Activated gamma-delta T cell (primary cell): ENCODE results near the gene REEP1.
"Not testable (repeated sequence)": the region's sequence is repeated elsewhere in the genome, so short reads cannot be mapped to it uniquely, and the experiment has no call there.

Experiments
- DNase-seq: peaks from one replicate; lab custom pipeline; 2025; lab: John Stamatoyannopoulos, UW

REEP1 gene

DNA sequence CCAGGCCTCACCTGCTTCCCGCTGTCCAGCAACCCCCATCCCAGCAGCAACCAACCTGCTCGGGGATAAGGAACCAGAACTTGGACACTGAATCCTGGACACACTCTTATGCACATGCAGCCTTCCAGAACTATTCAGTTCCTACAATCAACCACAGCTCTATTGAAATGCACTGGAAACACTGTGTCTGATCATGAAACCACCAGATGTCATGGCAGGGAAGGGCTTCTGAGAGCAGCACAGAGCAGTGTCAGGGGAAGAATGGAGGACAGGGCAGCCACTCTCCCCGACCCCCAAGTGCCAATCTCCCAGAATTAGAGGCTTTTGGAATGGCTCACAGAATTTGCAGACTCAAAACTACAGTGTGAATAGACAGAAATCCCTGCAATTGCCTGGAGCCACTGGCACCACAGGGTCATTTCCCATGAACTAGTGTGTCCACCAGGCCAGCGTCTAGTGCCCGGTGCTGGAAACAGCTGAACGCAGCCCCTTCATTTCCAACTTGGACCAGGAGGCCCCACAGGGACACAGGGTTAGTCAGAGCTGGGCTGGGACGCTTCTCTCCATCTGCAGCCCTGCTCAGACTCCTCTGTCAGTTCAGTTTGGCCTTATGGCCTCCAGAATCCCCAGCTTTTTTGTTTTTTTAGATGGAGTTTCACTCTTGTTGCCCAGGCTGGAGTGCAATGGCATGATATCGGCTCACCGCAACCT is 112.6 kb downstream of the REEP1 start:
- DNase-seq = no peak

DNA sequence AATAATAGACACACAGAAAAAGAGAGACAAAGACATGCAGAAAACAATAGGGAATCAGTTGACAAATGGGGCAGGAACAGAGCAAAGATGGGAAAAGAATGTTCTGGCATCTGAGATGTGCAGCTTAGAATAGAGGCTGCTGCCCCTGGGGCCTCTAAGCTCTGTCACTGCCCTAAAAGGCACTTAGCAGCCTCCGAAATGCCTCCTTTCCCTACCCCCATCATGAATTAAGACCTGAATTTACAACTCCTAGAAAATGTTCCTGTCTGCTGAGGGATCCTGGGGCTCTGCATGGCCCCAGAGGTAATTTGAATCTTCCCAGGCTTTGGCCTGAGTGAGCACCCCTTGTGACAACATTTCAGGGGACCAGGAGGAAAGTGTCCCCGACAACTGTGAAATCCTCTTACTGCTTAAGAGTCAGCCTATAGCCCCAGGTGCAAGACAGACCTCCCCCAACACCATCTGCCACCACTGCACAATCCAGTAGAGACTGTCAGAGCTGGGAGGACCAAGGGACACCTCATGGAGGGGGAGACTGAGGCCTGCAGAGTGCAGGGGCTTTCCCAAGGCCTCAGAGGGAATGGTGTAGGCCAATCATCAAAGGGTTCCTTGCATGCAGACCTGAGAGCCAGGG is 113.4 kb downstream of the REEP1 start:
- no peak for DNase-seq

DNA sequence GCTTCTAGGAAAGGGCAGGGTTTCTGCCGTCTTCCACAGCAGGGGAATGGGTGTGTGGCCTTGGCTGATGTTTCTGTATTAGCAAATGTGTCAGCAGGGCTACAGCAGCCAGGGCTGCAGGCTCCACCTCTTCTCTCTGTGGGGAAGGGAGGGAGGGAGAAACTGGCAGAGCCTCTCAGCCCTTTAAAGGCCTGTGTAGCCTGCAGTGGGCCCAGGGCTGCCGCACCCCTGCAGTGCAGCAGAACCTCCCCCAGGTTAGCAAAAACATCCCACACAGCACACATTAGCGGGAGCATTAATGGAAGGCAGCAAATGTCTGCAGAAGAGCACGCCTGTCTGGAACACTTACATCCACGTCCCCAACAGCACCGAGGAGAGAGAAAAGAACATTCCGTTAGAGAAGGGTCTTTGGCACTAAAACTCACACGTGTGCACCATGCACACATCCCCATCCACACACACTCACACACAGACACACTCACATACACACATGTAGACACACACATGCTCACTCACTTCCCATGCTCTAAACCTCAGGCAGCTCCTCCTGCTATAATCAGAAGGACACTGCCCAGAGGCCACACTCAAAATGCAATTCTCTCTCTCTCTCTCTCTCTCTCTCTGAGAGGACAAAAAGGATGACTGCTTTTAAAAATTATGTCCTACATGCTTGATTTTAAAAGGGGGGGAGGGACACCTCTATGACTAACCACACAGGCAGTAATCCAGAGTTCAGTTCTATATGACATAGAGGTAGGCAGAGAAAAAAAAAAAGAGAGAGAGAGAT is 114.1 kb downstream of the REEP1 start:
- DNase-seq = no peak

DNA sequence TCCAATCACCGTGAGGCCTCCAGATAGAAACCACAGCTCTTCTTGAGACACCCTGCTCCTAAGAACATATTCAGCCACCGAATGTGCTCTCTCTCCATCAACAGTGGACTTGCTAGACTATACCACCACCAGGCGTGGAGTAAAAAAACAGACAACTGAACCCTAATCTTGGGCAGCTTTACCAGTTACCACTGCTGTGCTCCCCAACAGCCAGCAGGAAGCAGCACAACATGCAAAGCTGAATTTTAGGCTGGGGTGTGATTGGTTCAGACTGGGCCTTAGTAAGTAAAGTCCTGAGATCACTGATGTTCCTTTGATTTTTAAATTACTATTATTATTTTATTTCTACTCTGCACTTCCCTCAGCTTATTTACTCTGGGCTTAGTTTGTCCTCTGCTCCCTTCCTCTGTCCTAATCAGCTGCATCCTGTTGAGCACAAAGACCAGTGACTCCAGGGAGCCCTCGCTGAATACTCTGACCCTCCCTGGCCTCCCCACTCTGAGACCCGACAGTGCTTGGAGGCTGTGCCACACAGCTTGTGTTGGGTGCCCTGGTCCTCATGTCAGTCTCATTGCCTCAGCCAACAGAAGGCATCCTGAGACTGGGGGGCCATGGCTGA is 116.3 kb downstream of the REEP1 start:
- DNase-seq = no peak

DNA sequence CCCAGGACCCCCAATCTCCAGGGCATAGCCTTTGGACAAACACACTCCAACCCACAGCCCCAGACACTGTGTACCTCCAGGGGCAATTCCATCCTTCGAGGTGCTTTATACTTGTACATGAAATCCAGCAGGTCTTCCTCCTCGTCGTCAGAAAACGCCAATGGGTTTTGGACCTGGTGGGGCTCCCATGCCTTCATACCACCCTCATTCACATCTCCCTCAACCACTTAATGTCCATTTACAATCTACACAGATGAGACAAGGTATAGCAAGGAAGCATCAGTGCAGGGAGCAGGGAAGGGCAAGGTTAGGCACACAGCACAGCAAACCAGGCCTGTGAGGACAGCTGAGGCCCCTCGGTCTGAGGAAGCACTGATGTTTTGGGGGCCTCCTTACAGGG is 117.5 kb downstream of the REEP1 start:
- DNase-seq = no peak

DNA sequence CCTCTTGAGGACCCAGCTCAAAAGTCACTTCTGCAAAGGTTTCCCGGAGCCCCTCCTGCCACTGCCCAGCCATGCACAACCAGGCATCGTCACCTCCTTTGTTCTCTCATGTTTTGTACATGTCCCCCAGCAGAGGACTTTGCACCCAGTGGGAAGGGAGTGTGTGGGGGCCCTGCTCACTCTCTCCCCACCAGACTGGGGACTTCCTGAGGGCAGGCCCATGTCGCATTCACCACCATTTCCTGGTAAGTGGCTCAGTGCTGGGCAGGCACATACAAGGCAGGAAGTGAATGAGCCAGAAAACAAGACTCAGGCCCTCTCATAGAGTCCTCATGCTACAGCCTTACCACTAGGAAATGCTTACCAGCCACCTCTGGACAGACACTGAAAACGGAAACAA is 119.3 kb downstream of the REEP1 start:
- DNase-seq = no peak

DNA sequence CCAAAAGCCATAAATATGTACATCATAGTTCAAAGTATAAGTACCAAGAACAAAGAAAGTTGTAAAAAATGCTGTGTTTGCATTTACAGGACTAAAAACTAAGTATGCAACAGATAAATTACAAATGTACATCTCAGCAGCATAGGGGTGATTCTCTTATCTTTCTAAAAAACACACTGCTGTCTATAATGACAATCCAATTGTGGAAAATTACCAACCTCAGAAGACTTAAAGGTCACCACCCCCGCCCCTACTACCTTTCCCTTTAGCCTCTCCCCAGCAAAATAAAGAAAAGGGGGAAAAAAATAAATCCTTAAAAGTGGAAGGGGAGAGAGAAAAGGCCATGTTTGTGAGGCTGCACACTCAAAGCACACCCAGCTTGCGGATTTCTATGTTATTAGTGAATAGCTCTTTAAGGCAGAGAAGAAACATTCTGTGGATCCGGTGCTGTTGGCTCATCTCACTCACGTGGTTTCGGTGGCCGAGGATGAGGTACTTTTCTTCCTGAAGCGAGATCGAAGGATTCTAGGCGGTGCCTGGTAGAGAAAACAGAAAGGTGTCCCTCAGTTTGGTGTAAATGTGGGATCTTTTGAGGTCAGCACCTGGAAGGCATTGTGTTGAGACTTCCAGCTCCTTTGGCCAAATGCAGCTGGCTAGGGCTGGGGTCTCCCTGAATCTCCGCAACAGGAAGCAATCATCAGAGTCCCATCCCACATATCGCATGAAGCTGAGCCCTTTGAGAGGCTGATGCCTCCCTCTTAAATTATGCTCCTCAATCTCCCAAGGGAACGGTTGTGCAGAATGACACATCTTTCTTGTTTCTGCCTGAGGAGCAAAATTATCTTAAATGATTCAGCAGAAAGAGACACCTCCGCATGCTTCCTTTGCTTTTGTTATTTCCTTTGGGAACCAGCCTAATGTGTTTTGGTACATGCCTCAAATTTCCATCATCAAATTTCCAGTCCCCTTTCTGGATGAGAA is 120.6 kb downstream of the REEP1 start:
- DNase-seq = no peak

DNA sequence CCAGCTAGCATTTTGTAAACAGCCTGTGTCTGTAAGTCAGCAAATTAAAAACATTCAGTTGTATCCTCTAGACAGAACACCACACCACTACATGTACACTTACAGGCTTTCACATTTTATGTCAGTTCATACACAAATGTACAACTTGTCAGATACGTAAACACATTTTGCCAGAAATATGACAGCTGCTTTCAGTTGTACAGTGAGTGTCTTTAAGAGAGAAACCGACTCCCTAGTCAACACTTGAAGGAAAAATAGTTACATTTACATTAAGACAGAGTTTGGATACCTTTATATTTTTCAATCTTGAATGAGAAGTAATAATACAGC is 123.0 kb downstream of the REEP1 start:
- no peak for DNase-seq

DNA sequence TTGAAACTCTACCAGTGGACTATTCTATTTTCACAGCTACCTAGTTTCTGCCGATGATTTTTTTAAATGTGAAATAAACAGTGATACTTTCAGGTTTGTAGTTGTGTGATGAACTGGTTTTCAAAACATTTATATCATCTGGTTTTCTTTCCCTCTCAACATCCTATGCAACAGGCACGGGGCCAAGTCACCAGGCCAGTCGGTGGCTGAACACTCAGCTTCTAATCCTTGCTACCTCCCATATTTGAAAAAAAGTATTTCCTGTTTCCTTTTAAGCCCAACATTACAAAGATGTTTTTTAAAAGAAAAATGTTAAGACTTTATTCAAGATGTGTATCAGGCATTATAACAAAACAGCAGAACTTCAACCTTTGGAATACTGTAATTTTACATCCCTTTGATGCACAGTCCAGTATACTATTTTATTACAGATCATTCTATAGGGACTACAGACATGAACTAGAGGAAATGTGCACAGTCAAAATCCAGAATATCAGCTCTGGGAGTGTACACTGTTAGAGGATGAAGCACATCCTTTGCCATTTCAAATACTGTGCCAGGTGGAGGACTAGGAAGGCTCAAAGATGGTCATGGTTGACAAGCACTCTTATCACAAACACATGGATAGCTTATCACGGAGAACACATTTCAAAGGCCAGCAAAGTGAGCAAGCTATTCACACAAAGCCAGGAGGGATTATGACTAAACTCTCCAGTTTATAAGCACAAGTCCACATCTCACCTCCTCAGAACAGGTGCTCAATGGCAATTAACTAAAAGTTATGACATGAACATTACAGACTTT is 123.5 kb downstream of the REEP1 start:
- no peak for DNase-seq

DNA sequence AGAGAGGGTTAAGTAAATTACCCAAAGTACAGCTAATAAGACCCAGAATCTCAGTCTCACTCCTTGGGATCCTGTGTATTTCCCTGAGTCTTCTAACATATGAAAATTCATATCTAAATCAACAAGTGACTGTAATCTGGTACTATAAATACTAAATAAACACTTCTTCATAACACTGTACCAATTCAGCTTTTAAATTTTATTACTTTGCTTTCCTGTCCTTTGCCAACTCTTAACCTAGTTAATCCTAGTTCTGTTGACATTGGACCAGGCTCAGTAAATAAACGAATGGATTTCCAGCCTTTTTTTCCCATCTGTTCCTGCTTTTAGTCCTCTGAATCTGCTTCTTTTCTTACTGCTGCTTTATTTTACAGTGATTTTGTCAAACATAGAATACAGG is 124.4 kb downstream of the REEP1 start:
- DNase-seq = no peak

DNA sequence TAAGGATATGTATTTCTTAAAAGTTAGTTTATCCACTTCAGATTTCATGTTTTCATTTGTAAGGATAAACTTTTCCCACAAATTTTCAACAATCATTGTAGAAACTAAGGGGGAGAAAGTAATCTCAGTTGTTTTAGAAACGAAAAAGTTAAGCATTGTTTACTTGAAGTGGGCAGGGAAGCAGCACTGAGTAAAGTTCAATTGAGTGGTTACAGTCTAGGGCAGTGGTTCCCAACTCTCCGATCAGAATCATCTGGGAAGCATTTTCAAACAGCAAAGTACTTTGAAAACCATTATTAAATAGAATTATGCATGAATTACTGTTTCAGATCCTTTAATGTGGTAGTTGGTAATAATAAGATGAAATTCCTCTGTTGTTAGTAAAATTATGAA is 125.6 kb downstream of the REEP1 start:
- no peak for DNase-seq

DNA sequence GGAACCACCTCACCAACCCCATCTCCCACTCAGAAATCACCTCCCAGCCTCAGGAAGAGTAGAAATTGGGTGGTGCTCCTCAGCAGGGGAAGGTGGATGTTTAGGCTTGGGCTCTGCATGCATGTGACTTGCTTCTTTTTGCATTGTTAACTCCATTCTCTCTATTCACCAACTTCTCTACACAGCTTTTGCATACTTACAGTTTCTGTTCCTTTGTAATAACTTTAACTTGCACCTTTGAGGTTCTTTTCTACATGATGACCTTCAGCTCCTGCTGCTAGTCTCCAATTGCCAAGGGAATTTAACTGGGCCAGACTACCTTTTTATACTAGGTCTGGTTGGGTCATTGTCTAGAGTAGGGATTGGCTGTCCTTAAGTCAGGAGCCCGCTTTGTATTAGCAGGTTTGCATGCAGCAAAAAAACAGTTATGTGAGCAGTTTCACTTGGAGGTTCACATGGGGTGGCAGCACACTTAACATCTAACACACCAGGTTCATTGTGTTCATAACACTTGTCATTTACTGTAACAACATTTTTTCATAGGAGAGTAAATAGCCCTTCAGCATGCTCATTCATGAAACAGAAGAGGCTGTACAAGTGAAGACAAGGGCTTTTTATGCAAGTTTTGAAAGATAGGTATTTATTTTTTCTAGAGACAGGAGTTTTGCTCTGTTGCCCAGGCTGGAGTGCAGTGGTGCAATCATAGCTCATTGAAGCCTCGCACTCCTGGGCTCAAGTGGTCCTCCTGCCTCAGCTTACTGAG is 126.2 kb downstream of the REEP1 start:
- no peak for DNase-seq

DNA sequence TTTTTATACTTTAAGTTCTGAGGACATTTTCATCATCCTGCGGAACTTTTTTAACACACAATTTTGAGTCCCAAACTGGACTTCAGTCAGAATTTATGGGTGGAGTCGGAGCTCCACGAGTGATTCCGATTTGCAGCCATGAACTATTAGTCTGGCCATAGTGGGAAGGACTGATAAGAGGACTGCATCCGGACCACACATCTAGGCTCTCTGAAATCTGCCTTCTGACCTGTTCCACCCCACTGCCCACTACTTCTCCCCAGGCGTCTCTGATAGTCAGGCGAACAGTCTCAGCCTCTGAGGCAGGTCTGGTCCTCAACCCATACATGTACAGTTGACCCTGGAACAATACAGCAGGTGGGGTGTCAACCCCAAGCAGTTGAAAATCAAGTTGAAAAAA is 133.0 kb downstream of the REEP1 start:
- no peak for DNase-seq

DNA sequence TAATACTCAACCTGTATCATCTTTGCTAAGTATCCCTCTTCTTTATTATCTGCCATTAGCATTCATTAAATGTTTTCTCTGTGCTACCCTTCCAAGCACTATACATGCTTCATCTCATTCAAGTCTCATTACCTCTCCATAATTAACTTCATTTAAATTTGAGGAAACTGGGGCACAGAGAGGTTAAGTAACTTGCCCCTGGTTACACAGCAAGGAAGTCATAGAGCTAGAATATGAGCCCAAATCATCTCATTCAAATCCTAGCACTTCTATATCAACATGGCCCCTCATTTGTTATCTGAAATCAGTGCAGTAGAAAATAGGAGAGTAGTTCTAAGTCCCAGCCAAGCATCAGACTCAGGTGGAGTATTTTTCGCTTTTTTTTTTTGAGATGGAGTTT is 133.8 kb downstream of the REEP1 start:
- no peak for DNase-seq

DNA sequence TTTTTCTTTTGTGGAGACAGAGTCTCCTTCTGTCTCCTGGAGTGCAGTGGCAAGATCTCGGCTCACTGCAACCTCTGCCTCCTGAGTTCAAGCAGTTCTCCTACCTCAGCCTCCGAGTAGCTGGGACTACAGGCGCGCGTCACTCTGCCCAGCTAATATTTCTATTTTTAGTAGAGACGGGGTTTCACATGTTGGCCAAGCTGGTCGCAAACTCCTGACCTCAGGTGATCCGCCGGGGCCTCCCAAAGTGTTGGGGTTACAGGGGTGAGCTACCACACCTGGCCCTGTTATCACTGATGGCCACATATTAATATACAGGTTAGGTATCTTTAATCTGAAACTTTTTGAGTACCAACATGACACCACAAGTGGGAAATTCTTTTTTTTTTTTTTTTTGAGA is 134.7 kb downstream of the REEP1 start:
- no peak for DNase-seq

DNA sequence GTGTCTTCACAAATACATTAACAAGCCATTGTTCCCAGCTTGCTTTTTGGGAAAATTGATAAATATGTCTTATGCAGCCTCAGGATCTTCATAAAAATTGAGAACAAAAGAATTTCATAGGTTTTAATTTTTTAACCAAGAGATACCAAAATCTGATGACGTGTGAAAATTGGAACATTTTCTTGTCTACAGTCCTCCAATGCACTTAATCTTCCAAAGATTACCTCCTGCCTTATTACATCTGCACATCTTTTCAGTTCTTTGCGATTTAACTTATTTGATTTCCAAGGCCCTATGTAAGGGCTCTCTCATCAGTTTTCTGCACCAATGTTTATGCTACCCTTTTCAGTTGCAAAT is 135.1 kb downstream of the REEP1 start:
- DNase-seq = no peak

DNA sequence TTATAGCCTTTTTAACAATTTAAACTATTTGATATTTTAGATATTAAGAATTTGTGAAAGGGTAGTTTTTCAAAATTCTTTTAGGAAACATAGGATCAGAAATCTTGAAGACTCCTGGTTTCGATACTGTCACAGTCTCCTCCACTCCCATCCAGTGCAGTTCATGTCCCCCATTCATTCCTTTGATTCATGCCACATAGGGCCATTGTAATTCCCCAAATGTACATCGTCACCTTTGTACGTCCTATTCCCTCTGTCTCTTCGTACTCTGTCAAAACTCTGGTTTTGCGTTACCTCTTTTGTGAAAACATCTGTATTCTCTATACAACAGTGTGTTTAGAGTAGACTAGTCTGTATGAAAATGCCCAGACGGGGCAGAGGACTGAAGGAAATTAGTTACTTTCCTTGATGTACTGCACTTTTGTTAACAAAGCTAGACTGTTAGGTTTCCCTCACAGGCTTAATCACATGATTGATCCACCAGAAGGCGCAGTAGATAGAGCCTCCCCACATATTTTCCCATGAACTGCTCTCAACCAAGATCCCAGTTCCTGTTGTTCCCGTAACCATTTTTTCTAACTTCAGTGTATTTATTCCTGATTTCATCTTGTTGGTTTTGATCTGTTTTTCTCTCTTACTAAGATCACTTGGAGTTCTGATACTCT is 135.6 kb downstream of the REEP1 start:
- DNase-seq = no peak

DNA sequence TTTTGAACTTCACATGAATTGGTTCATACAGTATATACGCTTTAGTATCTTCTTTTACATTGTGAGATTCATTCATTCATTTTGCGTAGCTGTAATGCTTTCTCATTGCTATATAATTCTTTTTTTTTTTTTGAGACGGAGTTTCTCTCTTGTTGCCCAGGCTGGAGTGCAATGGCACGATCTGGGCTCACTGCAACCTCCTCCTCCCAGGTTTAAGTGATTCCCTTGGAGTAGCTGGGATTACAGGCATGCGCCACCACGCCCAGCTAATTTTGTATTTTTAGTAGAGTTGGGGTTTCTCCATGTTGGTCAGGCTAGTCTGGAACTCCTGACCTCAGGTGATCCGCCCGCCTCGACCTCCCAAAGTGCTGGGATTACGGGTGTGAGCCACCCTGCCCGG is 136.9 kb downstream of the REEP1 start:
- not testable (repeated sequence) for DNase-seq

DNA sequence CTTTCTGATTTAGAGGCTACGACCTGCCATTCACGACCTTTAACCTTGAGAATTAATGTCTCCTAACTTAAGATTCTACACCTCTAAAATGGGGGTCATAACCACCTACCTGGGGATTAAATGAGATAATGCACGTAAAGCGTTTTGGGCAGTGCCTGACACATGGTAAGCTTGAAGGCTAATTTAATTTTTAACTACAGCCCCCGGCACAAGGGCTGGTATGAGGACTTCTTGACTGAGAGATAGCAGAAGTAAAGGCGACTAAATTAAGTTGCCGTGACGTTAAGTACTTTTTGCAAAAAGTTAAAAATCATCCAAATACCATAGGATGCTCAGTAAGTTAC is 137.6 kb downstream of the REEP1 start:
- no peak for DNase-seq
